Gastroesophageal sphincter (tissue), 3 donors: ENCODE results near the gene SGMS1.

Source experiments
- CTCF ChIP-seq, 4 experiments: fragments of 200-600 bp in 2 of 4; fragments of 450-650 bp in 2 of 4; sonication (generic) in 1 of 4; IDR thresholded peaks; one replicate each; pipeline ENCODE4 v1.5.1; 2017 to 2019; ENCODE audit warnings: antibody characterized with exemption in 4 of 4, mild to moderate bottlenecking in 2 of 4, moderate library complexity in 2 of 4
- EP300 ChIP-seq: sonication (generic); formaldehyde crosslinking; IDR thresholded peaks from one replicate; pipeline ENCODE4 v1.6.1; 2017; ENCODE audit warnings: antibody characterized with exemption, mild to moderate bottlenecking
- POLR2A ChIP-seq, 2 donors: fragments of 450-650 bp; IDR thresholded peaks; one replicate each; pipeline ENCODE4 v1.6.1; 2017; ENCODE audit warnings: antibody characterized with exemption in 2 of 2, mild to moderate bottlenecking in 2 of 2, moderate library complexity in 1 of 2
- POLR2AphosphoS5 ChIP-seq: sonication (generic); formaldehyde crosslinking; IDR thresholded peaks from one replicate; pipeline ENCODE4 v1.6.1; 2017; ENCODE audit warnings: antibody characterized with exemption

- no peak for TF ChIP-seq POLR2A (IDR thresholded peaks at IDR 0.05)
- TF ChIP-seq POLR2AphosphoS5 = no peak
- TF ChIP-seq CTCF (IDR thresholded peaks at IDR 0.05) = no peak
- no peak for TF ChIP-seq EP300
These were observed 11.5 kb upstream of the SGMS1 start for GRCh38 chr10:50635286-50635685.
